HEK293T (cell line): ENCODE data around the gene ARHGAP23.

Source experiments
- CTCF ChIA-PET: fragments of 350-600 bp; formaldehyde crosslinking; extraction: SDS; loops from one replicate; lab custom pipeline; 2021; ENCODE audit warnings: antibody characterized with exemption, inconsistent platforms; lab: Yijun Ruan, JAX
- POLR2A ChIA-PET: fragments of 350-600 bp; formaldehyde crosslinking; extraction: SDS; loops from one replicate; lab custom pipeline; 2020; ENCODE audit warnings: antibody characterized with exemption, inconsistent platforms; lab: Yijun Ruan, JAX
- DNase-seq: peaks from one replicate; pipeline ENCODE4 v3.0.0; 2012; ENCODE audit warnings: mixed read lengths; ENCODE audit errors: extremely low spot score
- ARNT ChIP-seq: fragments of 450-650 bp; IDR thresholded peaks from 2 replicates; pipeline ENCODE4 v1.6.1; 2017; ENCODE audit warnings: mild to moderate bottlenecking
- BHLHE40 ChIP-seq: fragments of 450-650 bp; IDR thresholded peaks from 2 replicates; pipeline ENCODE4 v1.6.1; 2016; ENCODE audit warnings: mild to moderate bottlenecking, moderate library complexity, borderline replicate concordance
- CTBP1 ChIP-seq: fragments of 450-650 bp; IDR thresholded peaks from 2 replicates; pipeline ENCODE4 v1.6.1; 2016; ENCODE audit warnings: borderline replicate concordance
- ELF4 ChIP-seq: fragments of 450-650 bp; IDR thresholded peaks from 2 replicates; pipeline ENCODE4 v1.6.1; 2017; ENCODE audit warnings: antibody characterized with exemption
- FOXA1 ChIP-seq: fragments of 450-650 bp; IDR thresholded peaks from 2 replicates; pipeline ENCODE4 v1.6.1; 2016; ENCODE audit warnings: mild to moderate bottlenecking
- FOXK2 ChIP-seq: fragments of 450-650 bp; IDR thresholded peaks from 2 replicates; pipeline ENCODE4 v1.6.1; 2016; ENCODE audit warnings: mild to moderate bottlenecking
- FOXM1 ChIP-seq: fragments of 450-650 bp; IDR thresholded peaks from 2 replicates; pipeline ENCODE4 v1.6.1; 2017; ENCODE audit warnings: mild to moderate bottlenecking, borderline replicate concordance
- HDGF ChIP-seq: fragments of 450-650 bp; IDR thresholded peaks from 2 replicates; pipeline ENCODE4 v1.6.1; 2017; ENCODE audit warnings: antibody characterized with exemption, borderline replicate concordance
- L3MBTL2 ChIP-seq: fragments of 450-650 bp; conservative IDR thresholded peaks from 2 replicates; pipeline ENCODE4 v1.6.1; 2016; ENCODE audit warnings: mild to moderate bottlenecking
- LEF1 ChIP-seq: fragments of 450-650 bp; IDR thresholded peaks from 2 replicates; pipeline ENCODE4 v1.6.1; 2017; ENCODE audit warnings: mild to moderate bottlenecking, borderline replicate concordance
- NFRKB ChIP-seq: fragments of 450-650 bp; IDR thresholded peaks from 2 replicates; pipeline ENCODE4 v1.6.1; 2016; ENCODE audit warnings: mild to moderate bottlenecking, moderate library complexity
- PKNOX1 ChIP-seq: fragments of 450-650 bp; IDR thresholded peaks from 2 replicates; pipeline ENCODE4 v1.6.1; 2016
- SP1 ChIP-seq: fragments of 450-650 bp; IDR thresholded peaks from 2 replicates; pipeline ENCODE4 v1.6.1; 2017
- SUZ12 ChIP-seq: fragments of 450-650 bp; IDR thresholded peaks from 2 replicates; pipeline ENCODE4 v1.6.1; 2016; ENCODE audit warnings: mild to moderate bottlenecking
- TARDBP ChIP-seq: fragments of 450-650 bp; IDR thresholded peaks from 2 replicates; pipeline ENCODE4 v1.6.1; 2016
- ZNF384 ChIP-seq: fragments of 450-650 bp; IDR thresholded peaks from 2 replicates; pipeline ENCODE4 v1.6.1; 2016

ARHGAP23 gene

GRCh38 chr17:38460082-38460715, 31.9 kb downstream of the ARHGAP23 start:
- POLR2A ChIA-PET = no interaction called here

GRCh38 chr17:38460716-38461630, 32.7 kb downstream of the ARHGAP23 start:
- no peak for DNase-seq
- CTCF ChIA-PET = interaction anchor here (0.6 kb wide), 1 partner anchor 18 kb away, joined by 3 read pairs; no protein-coding TSS in a partner anchor
- POLR2A ChIA-PET = no interaction called here
- TF ChIP-seq LEF1 = no peak
- TF ChIP-seq TARDBP = no peak
- TF ChIP-seq SUZ12 = no peak
- no peak for TF ChIP-seq PKNOX1
- TF ChIP-seq CTBP1 = no peak
- no peak for TF ChIP-seq FOXM1
- no peak for TF ChIP-seq SP1
- no peak for TF ChIP-seq L3MBTL2
- TF ChIP-seq NFRKB = no peak
- no peak for TF ChIP-seq ELF4
- no peak for TF ChIP-seq FOXA1
- no peak for TF ChIP-seq ZNF384
- no peak for TF ChIP-seq FOXK2
- TF ChIP-seq ARNT = no peak

More at GRCh38 chr17:38460082-38460715, 31.9 kb downstream of the ARHGAP23 start:
- no peak for TF ChIP-seq FOXK2
- TF ChIP-seq HDGF = no peak
- TF ChIP-seq FOXA1 = no peak
- no peak for TF ChIP-seq ARNT
- no peak for TF ChIP-seq TARDBP
- no peak for TF ChIP-seq PKNOX1
- TF ChIP-seq ZNF384 = no peak
- no peak for TF ChIP-seq SP1
- no peak for DNase-seq
- CTCF ChIA-PET = interaction anchor here (0.6 kb wide), 1 partner anchor 19 kb away, joined by 3 read pairs; no protein-coding TSS in a partner anchor

GRCh38 chr17:38461683-38462082, 33.4 kb downstream of the ARHGAP23 start:
- CTCF ChIA-PET = no interaction called here
- DNase-seq = no peak
- TF ChIP-seq NFRKB = no peak
- TF ChIP-seq FOXK2 = no peak
- TF ChIP-seq CTBP1 = no peak
- no peak for TF ChIP-seq SP1
- no peak for TF ChIP-seq ARNT
- TF ChIP-seq SUZ12 = no peak
- no peak for TF ChIP-seq ELF4
- TF ChIP-seq TARDBP = no peak
- no peak for TF ChIP-seq BHLHE40
- POLR2A ChIA-PET = no interaction called here

GRCh38 chr17:38463451-38463858, 35.2 kb downstream of the ARHGAP23 start:
- no peak for TF ChIP-seq LEF1
- no peak for TF ChIP-seq BHLHE40
- TF ChIP-seq PKNOX1 = no peak
- TF ChIP-seq ELF4 = no peak
- TF ChIP-seq SP1 = no peak
- TF ChIP-seq ZNF384 = no peak
- TF ChIP-seq HDGF = no peak
- TF ChIP-seq ARNT = no peak
- no peak for TF ChIP-seq FOXA1
- no peak for TF ChIP-seq L3MBTL2
- no peak for TF ChIP-seq CTBP1
- TF ChIP-seq NFRKB = no peak
- TF ChIP-seq FOXM1 = no peak
- no peak for TF ChIP-seq SUZ12
- TF ChIP-seq TARDBP = no peak
- TF ChIP-seq FOXK2 = no peak
- DNase-seq = no peak
- ChIA-PET POLR2A (no interaction called here), CTCF (interaction anchor here (0.6 kb wide), 1 partner anchor 21 kb away, joined by 3 read pairs; no protein-coding TSS in a partner anchor)

- peak; percentile 1 for DNase-seq
- POLR2A ChIA-PET = no interaction called here
- CTCF ChIA-PET = no interaction called here
- no peak for TF ChIP-seq PKNOX1
- TF ChIP-seq TARDBP = no peak
- TF ChIP-seq L3MBTL2 = no peak
Measured at GRCh38 chr17:38464251-38464722, 36.0 kb downstream of the ARHGAP23 start.
